Bronchial epithelial cell (primary cell): ENCODE measurements around the gene TTC31. TPM values are rescaled to one million over a fixed set of nuclear protein-coding genes. Genes with fewer than 3 reads are reported as not detected.
"Not testable (repeated sequence)": the region's sequence is repeated elsewhere in the genome, so short reads cannot be mapped to it uniquely, and the experiment has no call there.

ENCODE experiments used
- DNase-seq: peaks from one replicate; pipeline ENCODE4 v3.0.0-alpha.2; 2010; ENCODE audit warnings: low read depth
- FAIRE-seq: peaks from 2 replicates; lab custom pipeline; 2011; peaks lifted over from hg19 to GRCh38; lab: Jason Lieb, UNC
- H3K27me3 ChIP-seq: 2 replicates; pipeline ENCODE4 v1.5.1; 2011; ENCODE audit warnings: low read length; ENCODE audit not compliant: control insufficient read depth, insufficient read depth
- H3K36me3 ChIP-seq: 2 replicates; pipeline ENCODE4 v1.5.1; 2011; ENCODE audit warnings: low read length; ENCODE audit not compliant: control insufficient read depth, insufficient read depth
- H3K4me3 ChIP-seq: 2 replicates; pipeline ENCODE4 v1.5.1; 2011; ENCODE audit warnings: mild to moderate bottlenecking, low read depth, low read length, control low read depth
- CTCF ChIP-seq: IDR thresholded peaks from 2 replicates; pipeline ENCODE4 v1.5.1; 2011; ENCODE audit warnings: mild to moderate bottlenecking, moderate library complexity, low read length, control low read depth, inconsistent platforms; ENCODE audit not compliant: insufficient read depth, severe bottlenecking
- total RNA-seq: library from RNA; depleted of rRNA; stranded (reverse); fragments of >200 nt; gene quantifications from 2 replicates; pipeline ENCODE4 v1.2.1, GENCODE V29; 2014

The TTC31 gene
- total RNA-seq, 1 donor from 2014 or later, result 5.8 TPM

- no peak for TF ChIP-seq CTCF
- Histone ChIP-seq H3K27me3 (no peaks in the 10 kb centered on the region), H3K4me3 (peak overlapping the region; percentile 65), H3K36me3 (peaks cover 3% of the 10 kb centered on the region)
- DNase-seq (peak; percentile 22), FAIRE-seq (no peak)
These were observed 25.7 kb upstream of the TTC31 start for GRCh38 chr2:74457129-74457548.

GRCh38 chr2:74457549-74458131 is 25.2 kb upstream of the TTC31 start:
- FAIRE-seq (no peak), DNase-seq (peak; percentile 32)
- H3K27me3 ChIP-seq, result no peaks in the 10 kb centered on the region
- H3K4me3 ChIP-seq, result peak overlapping the region; percentile 65
- TF ChIP-seq CTCF, result no peak
- H3K36me3 ChIP-seq, result peaks cover 7% of the 10 kb centered on the region

GRCh38 chr2:74458132-74458937 is 24.5 kb upstream of the TTC31 start, which contains the start of gene WBP1:
Gene WBP1, plus strand, starts transcription at chr2:74458438. Its CDS starts 165 bp downstream, at chr2:74458603.
- H3K36me3 ChIP-seq, result peaks cover 10% of the 10 kb centered on the region
- peak; percentile 100 for DNase-seq
- H3K4me3 ChIP-seq, result peak within 1 kb of the TSS; percentile 83
- no peaks in the 10 kb centered on the region for H3K27me3 ChIP-seq
- peak; percentile 75 for FAIRE-seq
- TF ChIP-seq CTCF, result no peak

GRCh38 chr2:74458938-74459363 is 23.9 kb upstream of the TTC31 start:
- TF ChIP-seq CTCF, result no peak
- DNase-seq (no peak), FAIRE-seq (no peak)
- H3K27me3 ChIP-seq, result no peaks in the 10 kb centered on the region
- peaks cover 10% of the 10 kb centered on the region for H3K36me3 ChIP-seq
- H3K4me3 ChIP-seq, result peak overlapping the region; percentile 83

- H3K4me3 ChIP-seq, result peak overlapping the region; percentile 83
- FAIRE-seq, H3K36me3 ChIP-seq, DNase-seq, H3K27me3 ChIP-seq: not testable (repeated sequence)
These were observed 23.3 kb upstream of the TTC31 start for GRCh38 chr2:74459503-74460118.

- H3K27me3 ChIP-seq, H3K36me3 ChIP-seq, DNase-seq, H3K4me3 ChIP-seq, FAIRE-seq: not testable (repeated sequence)
These were observed 22.7 kb upstream of the TTC31 start for GRCh38 chr2:74460187-74460586.
